GM19452 (cell line): Measurements from ENCODE around the gene XYLT1.

Source experiments
- ATAC-seq: cut with Tn5 transposase; IDR thresholded peaks from one replicate; pipeline ENCODE4 v1.9.1; 2021; ENCODE audit not compliant: unreplicated experiment

The XYLT1 gene

DNA sequence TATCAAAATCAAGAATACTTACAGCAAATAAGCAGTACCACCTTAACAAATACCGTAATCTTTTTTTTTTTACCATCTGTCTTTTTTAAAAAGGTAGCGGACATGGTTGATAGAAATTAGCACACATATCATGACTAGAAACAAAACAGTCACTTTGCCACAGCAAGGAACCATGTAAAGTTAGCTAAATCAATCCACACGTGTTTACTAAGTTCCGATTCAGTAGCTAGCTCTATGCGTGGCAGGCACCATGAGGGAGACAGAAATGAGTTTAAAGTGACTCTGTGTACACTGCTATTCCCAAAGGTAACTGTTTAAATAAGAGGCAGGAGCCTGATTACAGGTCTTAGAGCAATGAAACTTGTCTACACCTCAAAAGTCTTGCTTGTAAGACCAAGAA is 108.6 kb downstream of the XYLT1 start:
- no peak for ATAC-seq

DNA sequence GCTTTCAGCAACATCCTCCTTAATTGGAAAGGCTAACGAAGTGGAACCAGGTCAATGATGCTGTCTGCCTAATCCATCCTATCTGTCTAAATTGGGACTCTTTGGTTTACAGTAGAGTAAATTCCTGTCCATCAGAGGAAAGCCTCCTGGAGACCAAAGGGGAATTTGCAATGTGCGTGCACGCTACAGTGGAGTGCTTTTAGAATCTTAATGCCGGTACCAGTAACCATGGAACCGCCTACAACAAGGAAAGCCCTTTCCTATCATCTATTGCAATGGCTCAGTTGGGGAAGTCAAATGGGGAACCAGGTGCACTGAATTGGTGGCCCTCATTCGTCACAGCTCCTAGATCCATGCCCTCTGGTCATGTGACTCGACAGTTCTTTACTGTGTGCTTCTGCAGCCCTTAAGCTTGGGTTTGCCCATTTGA is 110.1 kb downstream of the XYLT1 start:
- no peak for ATAC-seq

- no peak for ATAC-seq
Measured at GRCh38 chr16:17359788-17360390, 110.9 kb downstream of the XYLT1 start.

DNA sequence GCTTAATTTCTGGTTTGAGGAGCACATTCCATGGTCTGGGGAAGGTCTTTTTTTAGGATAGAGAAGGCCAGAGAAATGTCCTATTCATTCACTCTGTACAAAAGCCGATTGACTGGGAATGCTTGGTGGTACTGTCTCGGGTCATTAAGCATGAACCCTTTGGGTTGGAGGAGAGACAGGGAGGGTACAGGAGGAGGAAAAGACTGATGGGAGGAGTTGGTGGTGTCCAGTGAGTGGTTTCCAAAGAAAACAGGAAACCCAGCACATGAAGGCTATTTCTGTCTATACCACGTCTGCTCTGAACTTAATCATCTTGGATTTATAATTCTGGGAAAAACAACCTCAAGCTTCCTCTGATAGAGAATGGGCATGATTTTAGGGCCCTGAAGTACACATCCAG is 111.9 kb downstream of the XYLT1 start:
- no peak for ATAC-seq

DNA sequence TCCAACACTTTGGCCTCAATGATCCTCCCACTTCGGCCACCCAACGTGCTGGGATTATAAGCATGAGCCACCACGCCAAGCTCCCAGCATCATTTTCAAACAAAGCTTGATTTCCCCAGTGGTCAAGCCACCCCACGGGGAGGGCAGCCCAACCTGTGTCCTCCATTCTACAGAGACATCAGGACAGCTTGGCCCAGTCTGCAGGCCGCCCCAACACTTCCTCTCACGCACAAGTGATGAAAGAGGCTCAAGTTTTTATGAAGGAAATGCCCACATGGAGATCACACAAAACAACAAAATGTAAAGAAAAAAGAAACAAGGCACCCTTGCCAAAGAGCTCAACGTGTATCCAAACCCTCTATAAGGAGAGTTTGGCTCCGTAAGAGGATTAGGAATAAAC is 112.4 kb downstream of the XYLT1 start:
- ATAC-seq, result no peak

DNA sequence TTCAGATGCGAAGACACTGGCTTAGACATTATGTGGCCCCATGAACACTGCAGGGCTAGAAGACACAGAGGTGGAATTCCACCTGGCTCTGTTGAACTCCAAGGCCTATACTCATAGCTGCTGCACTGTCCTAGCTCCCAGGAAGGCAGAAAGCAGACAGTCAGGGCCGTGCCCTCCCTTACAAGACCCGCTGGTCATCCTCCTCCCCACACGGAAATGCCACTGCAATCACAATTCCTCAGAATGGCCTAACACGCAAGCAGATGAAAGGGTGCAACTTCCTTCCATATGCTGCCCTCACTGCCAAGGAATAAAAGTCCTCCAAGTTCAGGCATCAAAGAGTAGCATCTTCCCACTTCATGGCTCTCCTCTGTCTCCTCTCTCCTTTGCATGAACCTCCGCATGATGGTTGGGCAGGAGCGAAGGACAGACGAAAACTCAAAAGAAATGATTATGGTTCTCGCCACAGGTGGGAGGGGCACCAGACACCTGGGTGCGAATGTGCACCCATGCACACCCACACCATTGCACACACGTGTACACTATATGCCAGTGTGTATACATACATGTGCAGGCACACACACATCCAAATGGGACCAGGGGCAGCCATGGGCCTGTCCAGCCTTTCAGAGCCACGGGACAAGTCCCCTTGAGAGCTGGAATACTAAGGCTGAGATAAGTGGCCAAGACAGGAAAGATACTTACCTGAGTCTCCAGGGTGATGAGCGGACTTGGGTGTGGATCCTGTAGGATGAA is 113.3 kb downstream of the XYLT1 start:
- no peak for ATAC-seq

- ATAC-seq, result no peak
Measured at GRCh38 chr16:17356243-17356933, 114.4 kb downstream of the XYLT1 start.

DNA sequence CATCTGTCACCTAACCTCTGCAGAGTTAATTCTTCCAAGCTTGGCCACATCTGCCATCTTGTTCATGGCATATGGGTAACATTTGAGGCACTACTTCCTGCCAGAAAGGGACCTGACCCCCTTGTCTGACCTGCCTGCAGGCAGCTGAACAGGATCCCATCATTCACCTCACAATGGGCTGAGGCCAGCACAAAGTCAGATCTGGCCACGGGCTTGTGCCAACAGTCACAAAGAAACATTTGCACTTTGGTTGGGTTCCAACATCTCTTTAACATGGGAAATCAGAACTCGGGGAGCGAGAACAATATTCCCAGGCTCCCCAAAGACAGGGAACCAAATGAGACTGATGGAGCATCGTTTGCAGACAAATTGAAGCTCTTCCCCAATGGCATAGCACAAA is 116.1 kb downstream of the XYLT1 start:
- ATAC-seq, result no peak

DNA sequence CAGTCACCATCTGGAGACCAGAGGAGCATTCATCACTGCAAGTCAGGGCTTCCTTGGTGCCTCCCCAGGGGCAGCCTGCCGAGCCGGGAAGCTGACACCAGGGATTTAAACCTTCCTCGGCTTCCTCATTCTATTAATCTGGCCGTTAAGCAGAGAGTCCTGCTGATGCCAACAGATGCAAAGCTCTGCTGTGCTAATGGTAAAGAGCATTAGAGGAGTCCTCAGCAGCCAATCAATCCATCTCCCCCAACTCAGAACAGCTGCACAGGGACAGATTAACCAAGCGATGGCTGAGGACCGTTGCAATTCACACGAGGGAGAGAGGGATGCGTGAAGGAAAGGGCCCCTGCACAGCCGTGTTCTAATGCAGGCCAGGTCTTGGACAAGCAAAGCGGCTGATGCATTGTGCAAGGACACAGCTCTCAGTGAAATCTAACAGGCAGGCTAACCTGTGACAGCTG is 116.6 kb downstream of the XYLT1 start:
- ATAC-seq, result no peak

DNA sequence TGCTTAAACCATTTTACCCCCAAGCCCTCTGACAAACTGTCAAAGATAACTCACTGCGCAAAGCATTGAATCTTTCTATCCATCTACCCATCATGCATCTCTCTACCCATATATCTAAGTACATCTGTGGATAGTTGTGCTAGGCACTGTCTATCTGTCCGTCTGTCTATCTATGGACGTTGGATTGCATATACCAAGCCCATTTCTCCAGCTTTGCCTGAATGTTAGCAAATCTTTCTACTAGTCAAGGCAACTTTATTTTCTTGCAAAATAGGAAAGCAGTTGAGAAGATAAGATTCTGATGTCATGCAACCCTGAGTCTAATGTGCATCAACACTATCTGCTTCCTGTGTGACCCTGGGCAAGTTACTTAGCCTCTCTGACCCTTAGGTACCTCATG is 117.2 kb downstream of the XYLT1 start:
- ATAC-seq, result no peak

- ATAC-seq, result no peak
Measured at GRCh38 chr16:17351441-17352035, 119.2 kb downstream of the XYLT1 start.

- no peak for ATAC-seq
Measured at GRCh38 chr16:17350207-17350606, 120.6 kb downstream of the XYLT1 start.

DNA sequence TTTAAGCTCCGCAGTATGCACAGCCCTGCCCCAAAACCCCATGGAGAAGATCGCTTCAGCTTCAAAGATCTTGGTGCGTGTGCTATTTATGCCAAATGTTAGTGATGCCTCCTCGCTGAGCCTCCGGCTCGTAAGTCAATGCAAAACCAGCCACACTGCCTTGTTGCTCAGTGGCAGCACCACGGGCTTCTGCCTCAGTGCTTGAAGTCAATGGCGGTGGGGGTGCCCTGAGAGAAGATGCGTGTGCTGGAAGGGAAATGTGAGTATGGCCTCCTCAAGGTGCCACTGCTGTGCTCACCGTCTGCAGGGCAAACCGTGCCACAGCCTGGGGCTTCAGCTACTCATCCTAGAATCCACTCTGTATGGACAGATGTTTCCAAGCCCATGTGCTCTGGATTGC is 121.9 kb downstream of the XYLT1 start:
- no peak for ATAC-seq

- no peak for ATAC-seq
Measured at GRCh38 chr16:17348042-17348783, 122.5 kb downstream of the XYLT1 start.

- ATAC-seq, result no peak
Measured at GRCh38 chr16:17347624-17348023, 123.1 kb downstream of the XYLT1 start.

- ATAC-seq, result no peak
Measured at GRCh38 chr16:17346621-17347569, 123.9 kb downstream of the XYLT1 start.

DNA sequence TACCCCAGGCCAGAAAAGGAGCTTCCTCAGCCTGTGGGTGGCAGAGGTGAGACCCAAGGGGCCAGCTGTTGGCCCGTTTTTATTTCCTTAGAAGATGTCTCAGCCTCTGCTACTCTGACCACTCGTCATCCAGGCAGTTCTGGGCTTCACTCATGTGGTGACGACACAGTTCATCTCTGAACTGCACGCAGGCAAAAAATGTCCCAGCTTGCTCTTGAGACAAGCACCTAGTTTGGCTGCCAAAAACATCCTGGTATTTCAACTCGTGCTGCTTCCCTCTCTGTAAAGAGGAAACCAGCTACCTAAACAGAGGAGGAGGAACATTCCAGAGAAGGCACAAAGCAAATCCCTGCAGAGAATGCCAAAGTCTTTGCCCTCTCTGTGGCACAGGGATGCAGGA is 125.7 kb downstream of the XYLT1 start:
- ATAC-seq, result no peak

GRCh38 chr16:17343728-17344127 is 127.0 kb downstream of the XYLT1 start:
- ATAC-seq, result no peak

GRCh38 chr16:17343028-17343427 is 127.7 kb downstream of the XYLT1 start:
- peak; percentile 62 for ATAC-seq

- ATAC-seq, result no peak
Measured at GRCh38 chr16:17342031-17342430, 128.7 kb downstream of the XYLT1 start.
